ENCODE data around the gene PCSK1.

- TF ChIP-seq CTCF (IDR thresholded peaks at IDR 0.05) (no peak), POLR2AphosphoS5 (IDR thresholded peaks at IDR 0.05) (no peak)
These were observed 20.1 kb downstream of the PCSK1 start for GRCh38 chr5:96412868-96413449.

Measured in gastroesophageal sphincter (tissue), 3 donors.